WERI-Rb-1 (cell line): ENCODE results near the gene SNX9.
"Not testable (repeated sequence)": the region's sequence is repeated elsewhere in the genome, so short reads cannot be mapped to it uniquely, and the experiment has no call there.

Experiments used
- DNase-seq: peaks from one replicate; pipeline ENCODE4 v3.0.0-alpha.2; 2020
- H3K27ac ChIP-seq: fragments of 250-450 bp; sonication (Bioruptor Pico); 2 replicates; pipeline ENCODE4 v1.5.1; 2020; ENCODE audit warnings: mild to moderate bottlenecking, moderate library complexity
- H3K27me3 ChIP-seq: fragments of 250-450 bp; sonication (Bioruptor Pico); 2 replicates; pipeline ENCODE4 v1.5.1; 2021; ENCODE audit warnings: mild to moderate bottlenecking, low read depth, moderate library complexity; ENCODE audit not compliant: insufficient read depth, severe bottlenecking
- H3K36me3 ChIP-seq: fragments of 250-450 bp; sonication (Bioruptor Pico); 2 replicates; pipeline ENCODE4 v1.5.1; 2020; ENCODE audit warnings: mild to moderate bottlenecking, moderate library complexity
- H3K4me3 ChIP-seq: 2 replicates; pipeline ENCODE4 v1.5.1; 2011; ENCODE audit warnings: low read depth, mild to moderate bottlenecking, control low read depth, low read length
- H3K9me3 ChIP-seq: fragments of 250-450 bp; sonication (Bioruptor Pico); 2 replicates; pipeline ENCODE4 v1.5.1; 2021; ENCODE audit warnings: mild to moderate bottlenecking, moderate library complexity; ENCODE audit not compliant: severe bottlenecking
- TF ChIP-seq, protein P1 (sequence below): IDR thresholded peaks from 2 replicates; pipeline ENCODE4 v1.5.1; 2011; ENCODE audit warnings: low read depth, mild to moderate bottlenecking, control low read depth, inconsistent platforms, low read length

The SNX9 gene

DNA sequence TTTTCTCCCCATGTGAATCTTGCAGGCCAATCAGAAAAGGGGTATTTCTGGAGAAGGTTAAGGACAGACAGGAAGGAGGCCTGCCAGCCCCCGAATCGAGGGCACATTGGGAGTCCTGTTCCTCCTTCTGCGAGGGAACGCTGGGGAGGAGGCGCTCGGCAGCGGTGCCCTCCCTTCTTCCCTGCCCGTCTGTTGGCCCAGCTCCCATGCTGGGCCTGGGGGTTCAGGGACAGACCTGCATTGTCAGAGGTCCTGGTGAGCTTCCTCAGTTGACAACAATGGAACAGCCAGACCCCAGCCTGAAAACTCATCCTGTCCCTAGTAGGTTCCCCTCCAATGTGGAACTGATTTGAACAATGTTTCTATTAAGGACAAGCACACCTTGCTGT lies 143.5 kb downstream of the SNX9 start:
- no peaks in the 10 kb centered on the region for H3K27me3 ChIP-seq
- no peak overlapping the region for H3K27ac ChIP-seq
- H3K36me3 ChIP-seq: no peaks in the 10 kb centered on the region
- no peak overlapping the region for H3K4me3 ChIP-seq
- DNase-seq: no peak
- TF ChIP-seq, protein P1, sequence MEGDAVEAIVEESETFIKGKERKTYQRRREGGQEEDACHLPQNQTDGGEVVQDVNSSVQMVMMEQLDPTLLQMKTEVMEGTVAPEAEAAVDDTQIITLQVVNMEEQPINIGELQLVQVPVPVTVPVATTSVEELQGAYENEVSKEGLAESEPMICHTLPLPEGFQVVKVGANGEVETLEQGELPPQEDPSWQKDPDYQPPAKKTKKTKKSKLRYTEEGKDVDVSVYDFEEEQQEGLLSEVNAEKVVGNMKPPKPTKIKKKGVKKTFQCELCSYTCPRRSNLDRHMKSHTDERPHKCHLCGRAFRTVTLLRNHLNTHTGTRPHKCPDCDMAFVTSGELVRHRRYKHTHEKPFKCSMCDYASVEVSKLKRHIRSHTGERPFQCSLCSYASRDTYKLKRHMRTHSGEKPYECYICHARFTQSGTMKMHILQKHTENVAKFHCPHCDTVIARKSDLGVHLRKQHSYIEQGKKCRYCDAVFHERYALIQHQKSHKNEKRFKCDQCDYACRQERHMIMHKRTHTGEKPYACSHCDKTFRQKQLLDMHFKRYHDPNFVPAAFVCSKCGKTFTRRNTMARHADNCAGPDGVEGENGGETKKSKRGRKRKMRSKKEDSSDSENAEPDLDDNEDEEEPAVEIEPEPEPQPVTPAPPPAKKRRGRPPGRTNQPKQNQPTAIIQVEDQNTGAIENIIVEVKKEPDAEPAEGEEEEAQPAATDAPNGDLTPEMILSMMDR: no peak
- H3K9me3 ChIP-seq: no peaks in the 10 kb centered on the region

DNA sequence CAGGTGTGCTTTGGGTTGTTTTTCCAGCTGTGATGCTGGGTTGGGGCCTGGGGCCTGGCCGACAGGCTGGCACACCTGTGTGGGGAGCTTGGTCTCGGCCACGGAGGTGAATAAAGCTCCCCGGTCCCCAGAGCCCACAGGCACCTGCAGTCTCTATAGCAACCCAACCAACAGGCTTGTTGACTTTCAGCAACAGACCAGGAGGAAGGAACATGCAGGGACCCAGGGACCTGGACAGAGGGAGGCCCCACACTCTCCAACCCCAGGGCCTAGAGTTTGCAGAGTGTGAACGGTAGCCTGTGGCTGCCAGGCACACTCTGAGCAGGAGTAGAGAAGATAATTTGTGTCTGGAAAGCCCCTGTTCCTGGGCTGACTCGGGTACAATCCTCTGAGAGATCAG lies 144.0 kb downstream of the SNX9 start:
- no peak overlapping the region for H3K27ac ChIP-seq
- DNase-seq: no peak
- TF ChIP-seq, protein P1: no peak

DNA sequence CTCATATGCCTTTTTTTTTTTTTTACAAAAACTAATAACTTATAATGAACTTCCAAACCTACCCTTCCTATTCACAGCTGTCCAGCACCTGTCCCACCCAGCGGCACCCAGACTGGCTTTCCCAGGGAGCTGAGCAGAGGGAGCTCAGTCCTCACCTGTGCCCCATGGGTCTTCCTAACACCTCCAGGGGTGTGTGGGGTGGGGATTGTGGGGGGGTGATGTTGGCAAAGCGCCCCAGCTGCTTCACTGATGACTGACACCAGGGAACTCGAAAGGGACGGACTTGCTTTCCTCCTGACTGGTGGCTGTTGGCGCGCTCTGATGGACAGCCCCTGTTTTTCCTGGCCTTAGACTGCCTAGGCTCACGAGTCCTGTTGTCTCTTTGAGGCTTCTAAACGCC lies 144.4 kb downstream of the SNX9 start:
- Histone ChIP-seq H3K36me3 (no peaks in the 10 kb centered on the region), H3K27me3 (no peaks in the 10 kb centered on the region), H3K27ac (no peak overlapping the region), H3K9me3 (no peaks in the 10 kb centered on the region), H3K4me3 (no peak overlapping the region)
- TF ChIP-seq, protein P1: no peak
- DNase-seq: no peak

More for the DNA sequence above, 144.0 kb downstream of the SNX9 start:
- H3K4me3 ChIP-seq: no peak overlapping the region
- no peaks in the 10 kb centered on the region for H3K27me3 ChIP-seq
- no peaks in the 10 kb centered on the region for H3K9me3 ChIP-seq
- H3K36me3 ChIP-seq: no peaks in the 10 kb centered on the region

DNA sequence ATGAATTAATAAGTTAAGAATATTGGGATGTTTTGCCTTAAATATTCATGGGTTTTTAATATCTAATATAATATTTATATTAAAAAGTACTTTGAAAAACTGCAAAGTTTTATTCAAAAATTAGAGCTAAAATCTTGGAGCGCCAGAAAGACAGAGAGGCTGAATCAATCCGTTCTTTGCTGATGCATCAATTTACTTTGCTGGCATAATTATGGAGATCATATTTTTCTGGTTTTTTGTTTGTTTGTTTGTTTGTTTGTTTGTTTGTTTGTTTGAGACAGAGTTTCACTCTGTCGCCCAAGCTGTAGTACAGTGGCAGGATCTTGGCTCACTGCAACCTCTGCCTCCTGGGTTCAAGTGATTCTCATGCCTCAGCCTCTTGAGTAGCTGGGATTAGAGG lies 149.1 kb downstream of the SNX9 start:
- not testable (repeated sequence) for H3K36me3 ChIP-seq, H3K4me3 ChIP-seq, H3K27me3 ChIP-seq, H3K9me3 ChIP-seq, H3K27ac ChIP-seq, DNase-seq

DNA sequence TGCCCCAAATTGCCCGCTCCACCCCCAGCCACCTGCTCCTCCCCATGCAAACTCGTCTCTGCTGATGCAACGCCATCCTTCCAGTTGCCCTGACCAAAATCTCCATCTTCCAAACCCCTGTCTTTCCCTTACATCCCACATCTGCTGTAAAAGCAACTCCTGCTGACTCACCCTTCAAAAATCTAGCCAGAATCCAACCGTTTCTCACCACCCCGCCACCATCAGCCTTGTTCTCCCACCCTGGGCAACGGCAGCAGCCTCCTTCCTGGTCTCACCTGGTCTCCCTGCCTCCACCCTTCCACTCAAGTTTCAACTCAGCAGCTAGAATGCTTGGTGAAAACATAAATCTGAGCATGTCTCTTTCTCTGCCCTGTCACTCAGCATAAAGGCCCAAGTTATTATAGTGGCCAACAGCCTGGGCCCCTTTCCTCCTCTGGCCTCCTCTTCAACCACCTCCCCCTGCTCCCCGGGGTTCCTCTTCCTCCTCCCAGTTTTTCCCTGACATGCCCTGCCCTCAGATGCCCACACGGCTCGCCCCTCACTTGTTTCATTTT lies 151.4 kb downstream of the SNX9 start:
- TF ChIP-seq, protein P1: no peak
- H3K4me3 ChIP-seq: no peak overlapping the region
- no peaks in the 10 kb centered on the region for H3K27me3 ChIP-seq
- no peaks in the 10 kb centered on the region for H3K36me3 ChIP-seq
- DNase-seq: no peak
- no peaks in the 10 kb centered on the region for H3K9me3 ChIP-seq
- H3K27ac ChIP-seq: no peak overlapping the region

DNA sequence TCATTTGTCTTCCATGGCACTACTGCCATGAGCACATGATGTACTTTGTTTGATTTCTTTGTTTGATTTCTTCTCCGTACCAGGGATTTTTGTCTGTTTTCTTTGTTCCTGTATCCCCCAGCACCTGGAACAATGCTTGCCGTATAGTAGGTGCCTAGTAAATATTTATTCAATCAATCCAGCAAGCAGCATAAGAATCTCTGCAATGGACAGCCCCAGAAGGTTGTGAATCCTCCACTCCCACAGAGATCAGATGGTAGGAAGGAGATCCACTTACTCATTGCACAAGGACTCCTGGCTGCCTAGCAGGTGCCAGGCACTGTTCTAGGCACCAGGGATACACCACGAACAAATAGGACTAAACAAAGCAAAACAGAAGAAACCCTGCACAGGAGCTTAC lies 151.9 kb downstream of the SNX9 start:
- H3K27me3 ChIP-seq: no peaks in the 10 kb centered on the region
- no peak for DNase-seq
- no peak overlapping the region for H3K4me3 ChIP-seq
- TF ChIP-seq, protein P1: no peak
- H3K9me3 ChIP-seq: no peaks in the 10 kb centered on the region
- H3K27ac ChIP-seq: no peak overlapping the region
- H3K36me3 ChIP-seq: no peaks in the 10 kb centered on the region
